BLaER1 treated with 17β-estradiol and CSF1 and Interleukin-3, amounts not matched to agents 10 nM and 100 nM (cell line): ENCODE results near the gene SUPT5H.

ENCODE experiments used
- H3K27ac ChIP-seq, 11 experiments: shearing (Covaris generic); formaldehyde crosslinking; 2 replicates each; pipeline ENCODE4 v1.8.1; 2022
- H3K27me3 ChIP-seq, 11 experiments: shearing (Covaris generic); formaldehyde crosslinking; 2 replicates each; pipeline ENCODE4 v1.8.1; 2022
- H3K36me3 ChIP-seq, 11 experiments: shearing (Covaris generic); formaldehyde crosslinking; 2 replicates each; pipeline ENCODE4 v1.8.1; 2022
- H3K4me1 ChIP-seq, 10 experiments: shearing (Covaris generic); formaldehyde crosslinking; 2 replicates each; pipeline ENCODE4 v1.8.1; 2022
- H3K4me2 ChIP-seq, 11 experiments: shearing (Covaris generic); formaldehyde crosslinking; 2 replicates each; pipeline ENCODE4 v1.8.1; 2022
- H3K4me3 ChIP-seq, 10 experiments: shearing (Covaris generic); formaldehyde crosslinking; 2 replicates each; pipeline ENCODE4 v1.8.1; 2022
- H3K9ac ChIP-seq, 11 experiments: shearing (Covaris generic); formaldehyde crosslinking; 2 replicates each; pipeline ENCODE4 v1.8.1; 2022
- H3K9me3 ChIP-seq, 11 experiments: shearing (Covaris generic); formaldehyde crosslinking; replicated peaks in 1 of 11; 2 replicates each; pipeline ENCODE4 v1.8.1; 2022
- H4K20me1 ChIP-seq, 11 experiments: shearing (Covaris generic); formaldehyde crosslinking; 2 replicates each; pipeline ENCODE4 v1.8.1; 2022
- Cebpa-rat ChIP-seq, 11 experiments: shearing (Covaris generic); IDR thresholded peaks; 2 replicates each; pipeline ENCODE4 v1.8.1; 2022

The SUPT5H gene

GRCh38 chr19:39407410-39407659 is 38.0 kb upstream of the SUPT5H start:
- Histone ChIP-seq H4K20me1 (peaks cover 23 to 28% (median 27%) of the 10 kb centered on the region in 11 experiments), H3K9me3 (peaks cover 0 to 18% (median 0%) of the 10 kb centered on the region in 11 experiments; a peak in 7 of 22 replicates), H3K9ac (peak overlapping the region; percentile 95 to 100 (median 98)), H3K36me3 (peaks cover 10 to 26% (median 20%) of the 10 kb centered on the region in 11 experiments), H3K27me3 (no peaks in the 10 kb centered on the region), H3K27ac (peak overlapping the region; percentile 93 to 100 (median 99)), H3K4me3 (peak overlapping the region; percentile 81 to 100 (median 98)), H3K4me2 (peak overlapping the region; percentile 64 to 100 (median 97); a peak in 21 of 22 replicates), H3K4me1 (peaks cover 36 to 77% (median 52%) of the 10 kb centered on the region in 10 experiments)
- TF ChIP-seq Cebpa-rat (IDR thresholded peaks at IDR 0.05): no peak

GRCh38 chr19:39407660-39408391 is 37.6 kb upstream of the SUPT5H start:
- Histone ChIP-seq H3K36me3 (peaks cover 10 to 26% (median 20%) of the 10 kb centered on the region in 11 experiments), H3K4me1 (peaks cover 35 to 72% (median 48%) of the 10 kb centered on the region in 10 experiments), H3K4me3 (peak overlapping the region; percentile 81 to 100 (median 98)), H3K27ac (peak overlapping the region; percentile 93 to 100 (median 99)), H3K4me2 (peak overlapping the region; percentile 64 to 100 (median 97)), H3K9ac (peak overlapping the region; percentile 95 to 100 (median 98)), H3K27me3 (no peaks in the 10 kb centered on the region), H3K9me3 (peaks cover 0 to 18% (median 0%) of the 10 kb centered on the region in 11 experiments; a peak in 7 of 22 replicates), H4K20me1 (peaks cover 23 to 28% (median 27%) of the 10 kb centered on the region in 11 experiments)
- no peak for TF ChIP-seq Cebpa-rat (IDR thresholded peaks at IDR 0.05)

GRCh38 chr19:39408392-39409207 is 36.8 kb upstream of the SUPT5H start:
- Histone ChIP-seq H3K4me2 (peak overlapping the region; percentile 64 to 100 (median 97)), H3K4me1 (peaks cover 35 to 64% (median 41%) of the 10 kb centered on the region in 10 experiments), H3K27me3 (no peaks in the 10 kb centered on the region), H4K20me1 (peaks cover 23 to 28% (median 27%) of the 10 kb centered on the region in 11 experiments), H3K9ac (peak overlapping the region; percentile 95 to 100 (median 98)), H3K4me3 (peak overlapping the region; percentile 81 to 100 (median 98)), H3K27ac (peak overlapping the region; percentile 93 to 100 (median 99)), H3K9me3 (peaks cover 0 to 18% (median 0%) of the 10 kb centered on the region in 11 experiments; a peak in 7 of 22 replicates), H3K36me3 (peaks cover 10 to 26% (median 20%) of the 10 kb centered on the region in 11 experiments)
- TF ChIP-seq Cebpa-rat (IDR thresholded peaks at IDR 0.05): no peak

GRCh38 chr19:39409208-39410016 is 36.0 kb upstream of the SUPT5H start:
- Histone ChIP-seq H3K4me3 (peak overlapping the region; percentile 81 to 100 (median 98)), H3K4me1 (peaks cover 31 to 64% (median 38%) of the 10 kb centered on the region in 10 experiments), H3K9ac (peak overlapping the region; percentile 95 to 100 (median 98)), H3K9me3 (peaks cover 0 to 18% (median 0%) of the 10 kb centered on the region in 11 experiments; a peak in 7 of 22 replicates), H3K4me2 (peak overlapping the region; percentile 84 to 100 (median 97)), H4K20me1 (peaks cover 27 to 37% (median 31%) of the 10 kb centered on the region in 11 experiments), H3K27me3 (no peaks in the 10 kb centered on the region), H3K27ac (peak overlapping the region; percentile 93 to 100 (median 99)), H3K36me3 (peaks cover 10 to 26% (median 20%) of the 10 kb centered on the region in 11 experiments)
- no peak for TF ChIP-seq Cebpa-rat (IDR thresholded peaks at IDR 0.05)

- Histone ChIP-seq H3K27me3 (no peaks in the 10 kb centered on the region), H3K36me3 (peaks cover 14 to 34% (median 25%) of the 10 kb centered on the region in 11 experiments), H3K4me2 (peak overlapping the region; percentile 84 to 100 (median 97)), H3K9me3 (peaks cover 0 to 18% (median 0%) of the 10 kb centered on the region in 11 experiments; a peak in 7 of 22 replicates), H3K4me3 (peak overlapping the region; percentile 81 to 100 (median 98)), H3K27ac (peak overlapping the region; percentile 93 to 100 (median 99)), H3K4me1 (peaks cover 31 to 65% (median 38%) of the 10 kb centered on the region in 10 experiments), H4K20me1 (peaks cover 27 to 45% (median 40%) of the 10 kb centered on the region in 11 experiments), H3K9ac (peak overlapping the region; percentile 95 to 100 (median 98))
- no peak for TF ChIP-seq Cebpa-rat (IDR thresholded peaks at IDR 0.05)
These were observed 35.2 kb upstream of the SUPT5H start for GRCh38 chr19:39410017-39410830.

- H3K27me3 ChIP-seq: no peaks in the 10 kb centered on the region
- no peak for TF ChIP-seq Cebpa-rat (IDR thresholded peaks at IDR 0.05)
- H3K4me3 ChIP-seq: peak overlapping the region; percentile 81 to 100 (median 98); a peak in 19 of 20 replicates
- H3K4me2 ChIP-seq: peak overlapping the region; percentile 84 to 100 (median 97)
- H3K9me3 ChIP-seq: peaks cover 0 to 18% (median 0%) of the 10 kb centered on the region in 11 experiments; a peak in 7 of 22 replicates
- H3K27ac ChIP-seq: peak overlapping the region; percentile 93 to 100 (median 99)
- H3K36me3 ChIP-seq: peaks cover 18 to 39% (median 31%) of the 10 kb centered on the region in 11 experiments
- peaks cover 27 to 50% (median 45%) of the 10 kb centered on the region in 11 experiments for H4K20me1 ChIP-seq
- H3K9ac ChIP-seq: peak overlapping the region; percentile 95 to 100 (median 98)
- peaks cover 31 to 64% (median 38%) of the 10 kb centered on the region in 10 experiments for H3K4me1 ChIP-seq
These were observed 34.6 kb upstream of the SUPT5H start for GRCh38 chr19:39410831-39411080.

GRCh38 chr19:39411081-39411831 is 34.1 kb upstream of the SUPT5H start:
- Histone ChIP-seq H3K4me1 (peaks cover 33 to 64% (median 39%) of the 10 kb centered on the region in 10 experiments), H3K4me3 (peak overlapping the region; percentile 1 to 100 (median 96); a peak in 18 of 20 replicates), H3K4me2 (peak overlapping the region; percentile 84 to 100 (median 97)), H3K27ac (peak overlapping the region; percentile 93 to 100 (median 99)), H4K20me1 (peaks cover 27 to 55% (median 50%) of the 10 kb centered on the region in 11 experiments), H3K27me3 (no peaks in the 10 kb centered on the region), H3K9ac (peak overlapping the region; percentile 95 to 100 (median 98)), H3K36me3 (peaks cover 23 to 44% (median 36%) of the 10 kb centered on the region in 11 experiments), H3K9me3 (peaks cover 0 to 18% (median 0%) of the 10 kb centered on the region in 11 experiments; a peak in 7 of 22 replicates)
- TF ChIP-seq Cebpa-rat (IDR thresholded peaks at IDR 0.05): no peak
